ENCODE results near the gene ADAMTS16.

The ADAMTS16 gene

DNA sequence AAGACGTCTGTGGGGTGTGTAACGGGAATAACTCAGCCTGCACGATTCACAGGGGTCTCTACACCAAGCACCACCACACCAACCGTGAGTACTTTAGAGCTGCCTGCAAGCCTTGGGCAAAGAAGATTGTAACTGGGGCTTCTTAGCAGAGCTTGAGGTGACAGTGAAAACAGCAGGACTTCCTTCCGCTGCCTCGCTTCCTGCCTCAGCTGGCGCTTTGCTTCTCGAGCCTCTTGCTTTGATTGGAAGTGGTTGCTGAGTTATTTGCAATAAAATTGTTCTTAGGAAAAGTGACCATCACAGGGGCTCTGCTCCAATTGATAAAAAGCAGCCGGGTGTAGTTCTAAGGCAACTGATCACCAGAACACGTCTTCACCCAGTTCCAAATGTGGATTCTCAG, 99.1 kb downstream of the ADAMTS16 start:
- DNase-seq: no peak

DNA sequence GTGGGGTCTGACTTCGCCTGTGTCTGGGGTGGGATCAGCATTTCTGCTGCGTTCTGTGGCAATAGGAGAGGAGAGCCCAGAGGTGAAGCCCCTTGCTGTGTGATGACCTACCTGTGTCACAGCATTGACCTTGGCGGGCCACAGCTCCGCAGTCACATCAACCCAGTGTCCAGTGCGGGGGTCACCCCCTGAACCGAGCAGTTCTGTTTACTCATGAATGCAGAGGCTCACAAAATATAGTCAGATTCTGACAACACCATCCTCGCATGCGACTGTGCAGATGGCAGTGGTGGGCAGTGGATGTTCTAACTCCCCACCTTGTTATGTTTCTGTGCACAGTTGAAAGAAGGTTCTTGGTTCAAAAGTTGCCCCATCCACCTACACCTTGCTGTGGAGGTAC, 100.1 kb downstream of the ADAMTS16 start:
- DNase-seq: no peak

DNA sequence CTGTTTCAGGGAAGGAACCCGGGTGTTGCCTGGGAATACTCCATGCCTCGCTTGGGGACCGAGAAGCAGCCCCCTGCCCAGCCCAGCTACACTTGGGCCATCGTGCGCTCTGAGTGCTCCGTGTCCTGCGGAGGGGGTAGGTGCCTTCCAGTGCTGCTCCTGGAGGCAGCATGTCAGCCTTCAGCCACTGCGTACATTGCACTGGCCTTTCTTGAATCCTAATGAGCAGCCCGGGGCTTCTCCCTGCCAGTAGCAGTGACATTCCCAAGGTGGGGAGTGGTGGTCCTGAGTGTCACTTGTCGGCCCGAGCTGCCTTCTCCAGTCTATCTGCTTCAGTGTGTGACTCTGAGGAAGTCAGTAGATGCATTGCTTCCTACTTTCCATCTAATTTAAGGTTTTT, 101.9 kb downstream of the ADAMTS16 start:
- no peak for DNase-seq

GRCh38 chr5:5246736-5247135, 106.6 kb downstream of the ADAMTS16 start:
- DNase-seq: no peak

GRCh38 chr5:5250758-5251157, 110.6 kb downstream of the ADAMTS16 start:
- no peak for DNase-seq

GRCh38 chr5:5252106-5252505, 112.0 kb downstream of the ADAMTS16 start:
- DNase-seq: no peak

GRCh38 chr5:5257353-5257752, 117.2 kb downstream of the ADAMTS16 start:
- no peak for DNase-seq

- DNase-seq: no peak
Observed at GRCh38 chr5:5258564-5258963, 118.4 kb downstream of the ADAMTS16 start.

DNA sequence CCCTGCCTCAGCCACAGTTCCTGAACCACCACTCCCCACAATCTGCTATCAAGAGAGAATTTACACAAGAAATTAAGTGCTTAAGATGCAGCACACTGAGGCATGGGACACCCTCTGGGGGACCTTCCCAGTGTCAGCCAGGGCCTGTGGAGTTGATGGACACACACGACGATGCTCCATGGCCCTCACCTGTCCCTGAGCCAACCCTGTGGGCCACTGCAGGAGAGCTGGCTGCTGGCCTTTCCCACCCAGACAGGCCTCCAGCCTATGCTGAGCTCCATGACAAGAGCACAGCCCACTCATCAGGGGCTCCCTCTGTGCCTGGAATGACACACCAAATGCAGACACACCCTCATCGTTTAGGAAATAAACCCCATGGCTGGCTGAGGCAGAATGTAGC, 124.6 kb downstream of the ADAMTS16 start:
- no peak for DNase-seq

DNA sequence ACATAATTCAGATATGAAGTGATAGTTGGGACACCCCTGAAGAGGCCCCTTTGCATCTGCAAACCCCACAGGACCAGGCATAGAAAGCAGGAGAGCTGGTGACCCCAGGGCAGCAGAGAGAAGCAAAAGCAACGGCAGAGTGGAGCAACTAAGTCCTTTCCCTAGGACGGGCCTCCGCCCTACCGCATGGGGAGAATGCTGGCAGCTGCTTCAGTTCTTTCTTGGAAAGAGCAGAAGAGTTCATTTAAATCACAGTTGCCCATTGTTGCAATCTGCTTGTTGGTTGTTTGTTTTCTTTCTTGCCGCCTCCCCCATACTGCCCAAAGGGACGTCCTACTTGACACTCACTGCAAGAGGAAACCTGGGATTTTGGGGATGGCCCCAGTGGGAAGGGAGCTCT, 126.2 kb downstream of the ADAMTS16 start:
- no peak for DNase-seq

GRCh38 chr5:5270161-5270560, 130.0 kb downstream of the ADAMTS16 start:
- DNase-seq: no peak

- peak; percentile 4 for DNase-seq
Observed at GRCh38 chr5:5270958-5271785, 131.0 kb downstream of the ADAMTS16 start.

DNA sequence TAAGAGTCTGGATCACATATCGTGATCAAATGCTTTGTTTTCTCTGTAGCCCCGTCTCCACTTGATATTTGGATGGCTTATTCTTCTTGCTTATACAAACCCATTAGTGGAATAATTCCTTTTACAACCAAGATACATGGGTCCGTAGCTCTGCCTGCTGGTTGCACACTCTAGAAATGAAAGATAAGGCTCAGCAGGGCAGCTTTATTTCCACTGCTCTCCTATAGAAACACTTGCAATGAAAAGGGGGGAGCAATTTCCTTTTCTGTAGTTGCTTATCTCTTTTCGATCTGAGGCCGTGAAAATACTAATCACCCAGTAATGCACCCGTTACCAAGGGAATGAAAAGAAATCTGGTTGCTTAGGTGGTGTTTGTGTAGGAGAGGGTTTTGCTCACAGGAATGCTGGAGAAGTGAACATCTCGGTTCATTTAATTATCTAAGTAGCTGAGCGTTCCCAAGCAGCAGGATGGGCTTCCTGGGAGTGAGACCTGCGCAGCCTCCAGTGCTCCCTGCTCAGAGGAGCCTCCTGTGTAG, 131.7 kb downstream of the ADAMTS16 start:
- DNase-seq: no peak

GRCh38 chr5:5273398-5273797, 133.3 kb downstream of the ADAMTS16 start:
- no peak for DNase-seq

DNA sequence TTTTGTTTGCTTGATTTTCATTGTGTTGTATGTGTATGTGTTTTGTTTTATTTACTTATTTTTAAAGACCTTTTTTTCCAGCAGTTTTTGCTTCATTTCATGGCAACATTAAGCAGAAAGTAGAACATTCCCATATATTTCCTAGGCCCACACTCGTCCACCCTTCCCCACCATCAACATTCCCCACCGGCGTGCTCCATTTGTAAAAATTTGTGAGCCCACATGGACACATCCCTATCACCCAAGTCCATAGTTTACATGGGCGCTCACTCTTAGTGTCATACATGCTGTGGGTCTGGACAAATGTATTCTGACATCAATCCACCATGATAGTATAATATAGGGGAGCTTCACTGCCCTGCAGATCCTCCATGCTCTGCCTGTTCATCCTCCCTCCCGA, 133.8 kb downstream of the ADAMTS16 start:
- DNase-seq: no peak

DNA sequence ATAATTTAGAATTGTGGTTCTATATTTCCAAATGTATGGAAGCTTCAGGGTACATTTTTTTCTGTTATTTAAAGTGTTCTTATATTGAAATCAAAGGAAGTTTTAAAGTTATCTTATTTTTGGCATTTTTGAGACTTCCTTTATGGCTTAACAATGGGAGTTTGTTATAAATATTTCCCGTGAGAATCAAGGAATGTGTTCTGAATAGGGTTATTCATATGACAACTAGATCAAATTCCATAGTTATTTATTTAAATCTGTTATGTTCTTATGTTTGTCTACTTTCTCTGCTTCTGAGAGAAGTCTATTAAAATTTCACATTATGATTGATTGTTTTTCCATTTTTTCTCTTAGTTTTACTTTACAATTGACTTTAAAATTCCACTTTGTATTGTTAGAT, 135.1 kb downstream of the ADAMTS16 start:
- DNase-seq: no peak

DNA sequence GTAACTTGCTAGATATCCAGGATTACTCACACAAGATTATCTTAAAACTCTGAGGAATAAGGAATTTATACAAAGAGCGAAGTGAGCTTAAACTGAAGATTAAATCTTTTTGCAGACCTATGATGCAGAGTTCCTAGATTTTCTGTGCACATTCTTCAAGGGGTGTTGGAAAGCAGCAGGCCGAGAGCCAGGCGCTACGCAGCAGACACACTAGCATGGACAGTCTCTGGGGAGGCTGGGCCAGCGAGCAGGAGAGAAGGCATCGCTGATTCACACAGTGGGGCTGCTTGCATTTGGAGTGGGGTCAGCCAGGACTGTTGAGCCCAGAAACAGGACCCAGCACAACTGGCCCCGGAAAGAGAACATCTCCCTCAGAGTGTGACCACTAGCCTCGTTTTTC, 136.3 kb downstream of the ADAMTS16 start:
- DNase-seq: no peak

GRCh38 chr5:5276951-5277517, 136.9 kb downstream of the ADAMTS16 start:
- DNase-seq: no peak

GRCh38 chr5:5278201-5278814, 138.2 kb downstream of the ADAMTS16 start:
- DNase-seq: no peak

- DNase-seq: no peak
Observed at GRCh38 chr5:5278815-5279381, 138.8 kb downstream of the ADAMTS16 start.

- no peak for DNase-seq
Observed at GRCh38 chr5:5285906-5286305, 145.8 kb downstream of the ADAMTS16 start.

GRCh38 chr5:5287419-5287818, 147.3 kb downstream of the ADAMTS16 start:
- DNase-seq: no peak

DNA sequence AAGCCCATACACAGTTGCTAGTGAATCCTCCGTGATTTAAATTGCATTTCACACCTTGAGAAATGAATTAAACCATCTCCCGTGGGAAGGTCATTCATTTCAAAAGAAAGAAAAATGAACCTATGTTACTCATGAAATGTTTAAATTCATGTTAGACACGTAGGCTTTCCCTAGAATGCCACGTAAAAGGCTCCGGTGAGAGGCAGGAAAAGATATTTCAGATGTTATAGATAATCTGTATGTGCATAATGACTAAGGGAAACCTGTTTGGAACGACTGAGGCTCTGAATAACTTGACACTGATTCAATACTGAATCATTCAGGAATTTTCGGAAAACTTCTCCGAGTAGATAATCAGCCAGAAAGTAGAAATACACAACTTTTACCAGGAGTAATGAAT, 148.1 kb downstream of the ADAMTS16 start:
- no peak for DNase-seq

GRCh38 chr5:5289537-5289936, 149.4 kb downstream of the ADAMTS16 start:
- DNase-seq: no peak

Data from NCI-H1417 treated with DMSO at 0.1 percent for 48 hours (cell line).